GM19438 (cell line): ENCODE results near the gene RXRA.

ENCODE experiments used
- ATAC-seq: cut with Tn5 transposase; IDR thresholded peaks from one replicate; pipeline ENCODE4 v1.9.1; 2021; ENCODE audit warnings: low read depth; ENCODE audit not compliant: unreplicated experiment

The RXRA gene

GRCh38 chr9:134322781-134323241, 3.4 kb upstream of the RXRA start:
- no peak for ATAC-seq

DNA sequence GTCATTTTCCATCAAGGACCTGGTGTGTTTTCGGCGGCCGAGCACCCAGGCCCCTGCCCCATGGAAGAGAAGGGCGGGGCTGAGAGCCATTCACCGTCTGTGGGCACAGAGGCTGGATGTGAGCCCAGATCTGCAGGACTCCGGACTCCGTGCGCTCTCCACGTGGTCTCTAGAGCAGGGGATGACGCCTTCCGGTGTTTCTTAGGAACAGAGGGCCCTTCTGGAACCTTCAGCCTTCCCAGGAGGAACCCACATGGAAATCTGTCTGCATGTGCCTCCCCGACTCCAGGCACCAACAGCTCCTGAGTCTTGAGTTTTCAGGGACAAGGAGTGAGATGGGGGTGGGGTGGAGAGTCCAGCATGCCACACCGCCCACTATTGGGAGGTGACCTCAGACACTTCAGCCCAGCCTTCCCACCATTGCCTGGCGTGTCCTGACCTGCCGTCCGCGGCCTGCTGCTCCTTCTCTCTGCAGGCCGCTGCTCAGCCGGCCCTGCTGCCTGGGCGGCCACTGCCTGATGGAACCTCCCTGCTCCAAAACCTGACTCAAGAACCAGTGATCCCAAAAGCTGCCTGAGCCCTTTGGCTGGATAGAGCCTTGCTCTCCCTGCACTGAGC, 2.4 kb upstream of the RXRA start:
- no peak for ATAC-seq

DNA sequence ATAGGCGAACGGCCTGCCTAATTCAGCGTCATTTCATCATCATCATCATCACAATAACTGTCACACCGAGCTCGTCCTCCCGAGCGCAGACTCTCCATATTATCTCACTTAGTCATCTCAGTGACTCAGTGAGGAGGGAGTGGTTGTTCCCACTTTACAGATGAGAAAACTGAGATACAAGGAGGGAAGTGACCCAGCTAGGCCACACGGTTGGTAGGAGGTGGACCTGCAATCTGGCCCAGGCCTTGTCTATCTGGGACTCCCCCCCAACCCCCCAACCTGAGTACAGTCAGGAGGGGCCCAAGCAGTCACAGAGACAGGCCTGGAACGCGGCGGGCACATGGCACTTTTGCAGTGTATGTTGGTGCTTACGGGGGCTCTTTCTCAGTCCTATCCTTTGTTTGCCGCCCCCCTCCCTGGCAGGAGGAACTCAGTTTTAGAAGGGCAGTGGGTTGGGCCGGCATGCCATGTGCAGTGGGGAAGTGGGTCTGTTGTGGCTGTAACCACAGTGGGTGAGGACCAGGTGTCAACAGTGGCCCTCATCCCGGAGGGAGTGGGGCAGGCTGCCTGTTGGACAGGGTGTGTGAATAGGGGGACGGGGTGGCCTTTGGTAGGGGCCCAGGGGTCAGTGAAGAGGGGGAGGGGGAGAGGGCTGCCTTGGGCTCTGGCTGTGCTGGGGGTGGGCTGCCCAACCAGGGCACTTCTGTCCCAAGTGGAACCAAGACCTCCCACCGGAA, 1.7 kb upstream of the RXRA start:
- ATAC-seq = no peak

DNA sequence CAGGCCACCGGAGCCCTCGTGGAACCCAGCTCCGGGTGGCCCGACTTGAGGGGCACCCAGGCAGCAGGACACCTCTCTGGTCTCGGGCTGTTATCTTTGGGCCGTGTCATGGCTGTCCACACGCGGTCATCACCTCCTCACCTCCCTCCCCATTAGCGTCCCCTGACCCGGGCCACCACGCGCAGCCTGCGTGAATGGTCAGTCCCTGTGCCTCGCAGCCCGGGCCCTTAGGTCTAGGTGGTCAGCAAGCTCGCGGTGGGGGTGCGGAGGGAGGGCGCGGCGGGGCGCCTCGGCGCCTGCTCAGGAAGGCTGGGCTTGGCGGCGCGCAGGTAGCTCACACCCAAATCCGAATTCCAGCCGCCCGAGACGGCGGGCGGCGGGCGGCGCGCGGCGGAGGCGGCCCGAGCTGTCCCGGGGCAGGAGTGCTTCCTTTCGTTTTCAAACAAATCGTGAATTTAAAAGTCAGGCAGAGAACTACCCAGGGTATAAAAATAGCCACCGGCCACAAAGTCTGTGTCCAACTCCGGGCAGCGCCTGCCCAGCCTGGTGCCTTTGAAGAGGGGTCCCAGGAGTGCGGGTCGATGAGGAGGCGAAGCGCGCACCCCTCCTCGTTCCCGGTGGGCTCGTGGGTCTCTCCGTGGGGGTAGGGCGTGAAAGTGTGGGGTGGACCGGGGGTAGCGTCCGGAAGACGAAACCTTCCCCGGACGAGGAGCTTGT, 1.0 kb upstream of the RXRA start:
- ATAC-seq = no peak

GRCh38 chr9:134326724-134327601, 708 bp downstream of the RXRA start:
- ATAC-seq = no peak

- no peak for ATAC-seq
These were observed 1.5 kb downstream of the RXRA start for GRCh38 chr9:134327671-134328231.

DNA sequence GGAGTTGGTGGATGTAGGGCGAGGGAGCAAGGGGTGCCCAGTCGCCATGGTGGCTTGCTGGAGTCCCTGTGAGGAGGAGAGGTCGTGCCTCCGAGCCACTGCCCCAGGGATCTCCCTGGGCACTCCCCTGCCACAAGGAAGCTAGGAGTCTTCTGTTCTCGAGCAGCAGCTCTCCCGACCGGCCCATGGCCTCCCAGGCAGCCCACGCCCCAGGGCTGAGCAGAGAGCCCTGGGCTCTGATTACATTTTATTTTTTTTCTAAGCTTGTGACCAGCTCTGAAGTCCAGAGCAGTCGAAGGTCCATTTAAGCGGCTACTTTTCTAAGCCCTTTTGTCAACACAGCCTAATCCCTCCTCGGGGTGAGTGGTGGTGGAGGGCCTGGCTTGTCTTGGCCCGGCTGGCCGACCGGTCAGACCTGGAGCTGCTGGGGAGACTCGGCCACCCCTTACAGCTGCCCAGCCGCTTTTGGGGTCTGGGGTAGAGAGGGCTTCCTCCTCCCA, 2.1 kb downstream of the RXRA start:
- no peak for ATAC-seq

DNA sequence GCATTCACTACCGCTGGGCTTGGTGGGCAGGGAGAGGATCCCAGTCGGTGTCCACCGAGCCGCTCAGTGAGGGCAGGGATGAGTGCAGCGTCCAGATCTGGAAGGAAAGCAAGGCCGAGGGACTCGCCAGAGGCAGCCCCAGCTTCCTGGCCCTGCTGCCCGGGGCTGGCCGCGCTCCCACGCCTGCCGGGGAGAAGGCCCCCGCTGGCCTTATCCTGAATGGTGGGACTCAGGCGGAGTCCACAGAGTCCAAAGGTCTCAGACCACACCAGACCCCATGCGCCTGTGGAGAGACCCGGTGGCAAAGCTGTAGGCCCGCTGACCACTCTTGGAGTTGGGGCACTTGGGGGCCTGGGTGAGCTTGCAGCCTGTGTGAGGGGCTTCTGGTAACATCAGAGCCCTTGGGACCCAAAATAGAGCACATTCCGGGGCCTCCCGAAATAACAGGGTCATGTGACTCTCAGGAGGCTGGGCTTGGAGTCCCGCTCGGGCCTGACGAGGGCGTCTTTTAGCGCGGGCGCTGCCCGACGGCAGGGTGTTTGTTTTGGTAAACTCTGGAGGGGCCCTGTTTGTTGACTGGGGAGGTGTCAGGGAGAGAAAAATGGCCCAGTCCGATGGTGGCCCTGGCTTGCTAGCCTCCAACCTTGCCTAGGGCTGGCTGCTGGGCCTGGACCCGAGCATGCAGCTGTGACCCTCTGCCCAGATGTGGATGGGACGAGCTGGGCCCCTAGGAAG, 2.8 kb downstream of the RXRA start:
- ATAC-seq = no peak

GRCh38 chr9:134329576-134329855, 3.3 kb downstream of the RXRA start:
- no peak for ATAC-seq

- no peak for ATAC-seq
These were observed 3.6 kb downstream of the RXRA start for GRCh38 chr9:134329886-134330285.

DNA sequence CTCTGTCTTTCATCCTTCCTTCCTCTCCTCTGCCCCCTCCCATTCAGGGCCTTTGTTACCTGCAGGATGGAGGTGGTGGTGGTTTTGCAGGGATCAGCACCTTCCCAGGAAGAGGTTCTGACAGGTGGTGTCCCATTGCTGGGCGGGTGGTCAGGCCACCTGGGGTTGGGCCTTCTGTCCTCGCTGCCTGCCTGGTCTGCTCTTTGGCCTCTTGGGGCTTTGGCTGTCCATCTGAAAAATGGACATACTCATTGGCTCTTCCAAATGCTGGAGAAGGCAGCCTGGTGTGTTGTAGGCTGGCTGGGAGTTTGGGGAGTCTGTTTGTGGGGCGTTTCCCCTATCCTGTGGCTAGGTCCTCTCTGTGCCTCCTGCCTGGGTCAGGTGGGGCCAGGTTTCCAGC, 4.3 kb downstream of the RXRA start:
- ATAC-seq = no peak

DNA sequence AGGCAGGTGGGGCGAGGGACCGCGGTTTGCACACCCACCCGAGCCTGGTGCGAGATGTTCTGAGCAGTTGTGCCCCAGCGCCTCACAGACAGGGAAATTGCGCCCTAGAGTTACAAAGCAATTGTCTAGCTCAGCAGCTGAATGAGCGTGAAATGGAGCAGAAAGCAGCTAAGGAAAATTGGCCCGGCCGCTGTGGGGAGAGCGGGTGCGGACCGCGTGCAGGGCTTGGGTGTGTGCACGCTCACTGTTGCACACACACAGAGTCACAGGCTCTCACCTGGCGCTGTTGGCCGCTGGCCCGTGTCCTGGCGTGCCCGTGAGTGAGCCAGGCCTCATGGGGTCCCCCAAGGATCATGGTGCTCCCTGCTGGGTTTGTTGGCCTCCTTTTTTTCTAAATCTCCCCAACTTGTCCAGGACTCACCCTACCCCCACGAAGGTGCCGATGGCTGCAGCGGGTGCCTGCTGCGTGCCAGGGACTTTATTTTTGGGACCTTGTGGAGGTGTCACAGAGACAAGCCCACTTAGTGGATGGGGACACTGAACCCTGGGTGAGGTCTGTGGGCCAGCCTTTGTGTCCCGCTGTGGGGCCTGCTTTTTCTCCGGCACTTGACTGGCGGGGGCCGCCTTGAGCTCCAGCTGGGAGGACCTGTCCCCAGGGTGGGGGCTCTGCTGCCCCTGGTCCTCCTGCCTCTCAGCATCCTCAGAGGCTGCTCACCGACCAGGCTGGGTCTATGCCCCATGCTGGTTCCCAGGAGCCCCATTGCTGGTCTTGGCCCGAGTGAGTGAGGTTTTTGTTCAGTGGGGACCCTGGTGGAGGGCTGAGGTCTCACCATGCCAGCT, 5.2 kb downstream of the RXRA start:
- ATAC-seq = no peak

GRCh38 chr9:134332266-134332665, 6.0 kb downstream of the RXRA start:
- no peak for ATAC-seq

GRCh38 chr9:134332841-134333233, 6.6 kb downstream of the RXRA start:
- no peak for ATAC-seq

GRCh38 chr9:134333234-134333873, 7.1 kb downstream of the RXRA start:
- no peak for ATAC-seq

DNA sequence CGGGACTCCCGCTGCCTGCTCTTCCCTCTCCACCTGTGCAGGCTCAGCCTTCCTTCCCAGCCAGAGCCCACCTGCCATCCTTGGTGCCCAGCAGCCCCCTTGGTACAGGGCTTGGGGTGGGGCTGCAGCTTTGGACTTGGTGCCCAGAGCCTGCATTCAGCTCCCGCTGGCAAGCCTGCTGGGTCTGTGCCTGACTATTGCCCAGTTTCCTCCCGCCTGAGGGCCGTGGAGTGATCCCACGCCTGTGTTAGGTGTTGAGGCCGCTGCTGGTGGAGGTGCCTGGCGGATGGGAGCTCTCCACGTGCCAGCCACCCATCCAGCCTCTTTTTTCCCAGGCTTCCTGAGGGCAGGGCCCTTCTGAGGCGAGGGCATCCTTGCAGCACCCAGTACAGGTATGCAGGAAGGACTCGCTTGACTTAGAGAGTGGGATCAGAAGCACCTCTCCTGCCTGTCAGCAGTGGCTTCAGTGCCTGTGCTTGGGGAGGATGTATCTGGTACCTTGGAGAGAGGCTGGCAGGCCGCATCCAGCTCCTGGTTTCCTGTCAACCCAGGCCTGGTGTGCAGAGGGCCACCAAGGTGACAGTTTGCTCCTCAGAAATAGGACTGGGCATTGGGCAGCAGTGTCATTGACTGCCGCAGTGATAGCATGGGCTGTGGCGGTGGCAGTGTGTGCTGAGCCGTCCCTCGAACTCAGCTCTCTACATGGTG, 7.8 kb downstream of the RXRA start:
- no peak for ATAC-seq

- ATAC-seq = no peak
These were observed 8.8 kb downstream of the RXRA start for GRCh38 chr9:134335061-134335460.
